SK-N-SH (cell line): ENCODE data around the gene IKBKE.

Experiments
- ELF1 ChIP-seq: IDR thresholded peaks from 2 replicates; pipeline ENCODE4 v1.4.0; 2012
- EZH2phosphoT487 ChIP-seq: fragments of 200-600 bp; sonication (generic); IDR thresholded peaks from 2 replicates; pipeline ENCODE4 v1.6.1; 2017; ENCODE audit warnings: low read depth, mixed run types, mild to moderate bottlenecking, antibody characterized with exemption, moderate library complexity, borderline replicate concordance
- FOSL2 ChIP-seq: IDR thresholded peaks from 2 replicates; pipeline ENCODE4 v1.4.0; 2012; ENCODE audit warnings: low read depth, mild to moderate bottlenecking, moderate library complexity, borderline replicate concordance
- MXI1 ChIP-seq: IDR thresholded peaks from 2 replicates; pipeline ENCODE4 v1.6.1; 2012; ENCODE audit warnings: mild to moderate bottlenecking, low read depth, low read length, improper control_type of control experiment
- NRF1 ChIP-seq: IDR thresholded peaks from 2 replicates; pipeline ENCODE4 v1.6.1; 2012; ENCODE audit warnings: low read depth, mild to moderate bottlenecking, low read length
- POLR2AphosphoS5 ChIP-seq: IDR thresholded peaks from 2 replicates; pipeline ENCODE4 v1.6.1; 2012; ENCODE audit warnings: low read depth, low read length
- RCOR1 ChIP-seq: fragments of 150-350 bp; IDR thresholded peaks from 2 replicates; pipeline ENCODE4 v1.6.1; 2017; ENCODE audit warnings: antibody characterized with exemption, low read length
- TEAD4 ChIP-seq: IDR thresholded peaks from 2 replicates; pipeline ENCODE4 v1.4.0; 2012; ENCODE audit warnings: mild to moderate bottlenecking, borderline replicate concordance; ENCODE audit not compliant: insufficient read depth
- TF ChIP-seq, protein P1 (sequence below): fragments of 200-600 bp; sonication (generic); IDR thresholded peaks from 2 replicates; pipeline ENCODE4 v1.6.1; 2017; ENCODE audit warnings: antibody characterized with exemption, mild to moderate bottlenecking, moderate library complexity
- TF ChIP-seq, protein P2 (sequence below): IDR thresholded peaks from 2 replicates; pipeline ENCODE4 v1.4.0; 2012; ENCODE audit warnings: low read depth

DNA sequence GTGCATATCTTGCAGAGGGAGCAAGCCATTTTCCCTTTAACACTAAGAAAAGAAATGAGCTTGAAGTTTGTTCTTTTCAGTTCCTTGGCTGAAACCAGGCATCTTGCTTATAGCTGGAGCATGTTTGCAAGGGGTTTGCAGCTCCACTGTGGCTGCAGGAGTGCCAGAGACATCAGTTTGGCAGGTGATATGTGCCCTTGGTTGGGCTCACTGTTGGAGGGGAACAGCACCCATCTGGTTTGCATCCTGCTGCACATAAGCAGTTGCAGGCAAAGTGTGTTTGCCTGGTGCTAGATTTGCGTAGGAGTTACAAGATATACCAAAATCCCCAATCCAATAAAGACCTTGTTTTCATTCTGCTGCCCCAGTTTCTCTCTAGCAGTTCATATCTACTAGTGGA lies 47.8 kb upstream of the IKBKE start:
- TF ChIP-seq EZH2phosphoT487 (no peak), MXI1 (no peak), TEAD4 (no peak), NRF1 (no peak), POLR2AphosphoS5 (no peak), FOSL2 (no peak), ELF1 (no peak), RCOR1 (no peak)
- TF ChIP-seq, protein P1, sequence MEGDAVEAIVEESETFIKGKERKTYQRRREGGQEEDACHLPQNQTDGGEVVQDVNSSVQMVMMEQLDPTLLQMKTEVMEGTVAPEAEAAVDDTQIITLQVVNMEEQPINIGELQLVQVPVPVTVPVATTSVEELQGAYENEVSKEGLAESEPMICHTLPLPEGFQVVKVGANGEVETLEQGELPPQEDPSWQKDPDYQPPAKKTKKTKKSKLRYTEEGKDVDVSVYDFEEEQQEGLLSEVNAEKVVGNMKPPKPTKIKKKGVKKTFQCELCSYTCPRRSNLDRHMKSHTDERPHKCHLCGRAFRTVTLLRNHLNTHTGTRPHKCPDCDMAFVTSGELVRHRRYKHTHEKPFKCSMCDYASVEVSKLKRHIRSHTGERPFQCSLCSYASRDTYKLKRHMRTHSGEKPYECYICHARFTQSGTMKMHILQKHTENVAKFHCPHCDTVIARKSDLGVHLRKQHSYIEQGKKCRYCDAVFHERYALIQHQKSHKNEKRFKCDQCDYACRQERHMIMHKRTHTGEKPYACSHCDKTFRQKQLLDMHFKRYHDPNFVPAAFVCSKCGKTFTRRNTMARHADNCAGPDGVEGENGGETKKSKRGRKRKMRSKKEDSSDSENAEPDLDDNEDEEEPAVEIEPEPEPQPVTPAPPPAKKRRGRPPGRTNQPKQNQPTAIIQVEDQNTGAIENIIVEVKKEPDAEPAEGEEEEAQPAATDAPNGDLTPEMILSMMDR, result no peak
- TF ChIP-seq, protein P2, sequence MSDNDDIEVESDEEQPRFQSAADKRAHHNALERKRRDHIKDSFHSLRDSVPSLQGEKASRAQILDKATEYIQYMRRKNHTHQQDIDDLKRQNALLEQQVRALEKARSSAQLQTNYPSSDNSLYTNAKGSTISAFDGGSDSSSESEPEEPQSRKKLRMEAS, result no peak
